GM12878 (cell line): ENCODE data around the gene BRICD5. TPM values are rescaled to one million over a fixed set of nuclear protein-coding genes. Genes with fewer than 3 reads are reported as not detected.

Source experiments
- BACH1 ChIP-seq: fragments of 450-650 bp; IDR thresholded peaks from 2 replicates; pipeline ENCODE4 v1.6.1; 2017; ENCODE audit warnings: mild to moderate bottlenecking, borderline replicate concordance
- BCLAF1 ChIP-seq: fragments of 450-650 bp; IDR thresholded peaks from 2 replicates; pipeline ENCODE4 v1.6.1; 2017; ENCODE audit warnings: antibody characterized with exemption, mild to moderate bottlenecking, moderate library complexity
- CEBPB ChIP-seq, 2 experiments: fragments of 150-350 bp in 1 of 2; IDR thresholded peaks; 2 replicates each; pipeline ENCODE4 v1.6.1; 2012 to 2014; ENCODE audit warnings: low read depth in 2 of 2, low read length in 2 of 2, borderline replicate concordance in 1 of 2, inconsistent platforms in 1 of 2
- E2F8 ChIP-seq: fragments of 450-650 bp; IDR thresholded peaks from 2 replicates; pipeline ENCODE4 v1.6.1; 2018; ENCODE audit warnings: mild to moderate bottlenecking, low read depth, moderate library complexity; ENCODE audit not compliant: partially characterized antibody
- ESRRA ChIP-seq: IDR thresholded peaks from 2 replicates; pipeline ENCODE4 v1.6.1; 2012; ENCODE audit warnings: mild to moderate bottlenecking, low read length, improper control_type of control experiment
- FOXM1 ChIP-seq: IDR thresholded peaks from 2 replicates; pipeline ENCODE4 v1.6.1; 2012; ENCODE audit warnings: low read depth, mild to moderate bottlenecking, inconsistent platforms, low read length, moderate library complexity
- LARP7 ChIP-seq: fragments of 450-650 bp; IDR thresholded peaks from 2 replicates; pipeline ENCODE4 v1.6.1; 2017; ENCODE audit warnings: mild to moderate bottlenecking
- NR2F1 ChIP-seq: fragments of 450-650 bp; conservative IDR thresholded peaks from 2 replicates; pipeline ENCODE4 v1.6.1; 2017; ENCODE audit warnings: mild to moderate bottlenecking
- PKNOX1 ChIP-seq: fragments of 450-650 bp; IDR thresholded peaks from 2 replicates; pipeline ENCODE4 v1.6.1; 2016; ENCODE audit warnings: mild to moderate bottlenecking
- POU2F2 ChIP-seq: IDR thresholded peaks from 3 replicates; pipeline ENCODE4 v1.6.1; 2011; ENCODE audit warnings: low read depth, mild to moderate bottlenecking, low read length, borderline replicate concordance
- RCOR1 ChIP-seq: conservative IDR thresholded peaks from 2 replicates; pipeline ENCODE4 v1.6.1; 2012; ENCODE audit warnings: low read depth, low read length, improper control_type of control experiment
- SP1 ChIP-seq: IDR thresholded peaks from one replicate; pipeline ENCODE4 v1.6.1; 2011; ENCODE audit warnings: low read depth, low read length
- TARDBP ChIP-seq: IDR thresholded peaks from 2 replicates; pipeline ENCODE4 v1.6.1; 2016; ENCODE audit warnings: borderline replicate concordance
- TCF7 ChIP-seq: IDR thresholded peaks from 2 replicates; pipeline ENCODE4 v1.6.1; 2014; ENCODE audit warnings: antibody characterized with exemption, borderline replicate concordance
- USF2 ChIP-seq: IDR thresholded peaks from 2 replicates; pipeline ENCODE4 v1.6.1; 2011; ENCODE audit warnings: low read depth, low read length, improper control_type of control experiment, borderline replicate concordance
- ZNF24 ChIP-seq: fragments of 450-650 bp; IDR thresholded peaks from 2 replicates; pipeline ENCODE4 v1.6.1; 2017; ENCODE audit warnings: antibody characterized with exemption, mild to moderate bottlenecking
- ZNF274 ChIP-seq: IDR thresholded peaks from one replicate; pipeline ENCODE4 v1.8.0; 2011; ENCODE audit not compliant: insufficient read length, insufficient read depth
- ZNF592 ChIP-seq: fragments of 450-650 bp; IDR thresholded peaks from 2 replicates; pipeline ENCODE4 v1.6.1; 2017; ENCODE audit warnings: mild to moderate bottlenecking, moderate library complexity
- polyA plus RNA-seq, 11 experiments: library from polyadenylated mRNA; depleted of rRNA in 4 of 11; unstranded in 6 of 11; stranded (reverse) in 5 of 11; fragments of >200 nt; fragmentation: Nextera tagmentation in 4 of 11; fragmentation: Illumina TruSeq in 1 of 11; extraction: Ambion mirVana in 4 of 11; extraction: Trizol in 1 of 11; gene quantifications; 1 replicate in 1 of 11; 2 replicates in 10 of 11; pipeline versions ENCODE4 v1.2.1 to v1.2.3, GENCODE V29; 2011 to 2016; ENCODE audit warnings: inconsistent platforms in 2 of 11, missing spikeins in 2 of 11, low read depth in 1 of 11
- total RNA-seq, 4 experiments: library from RNA; depleted of rRNA in 3 of 4; stranded (reverse); fragments of >200 nt in 3 of 4; fragmentation: Illumina TruSeq in 1 of 4; extraction: Trizol in 1 of 4; gene quantifications; 2 replicates each; pipeline versions ENCODE4 v1.2.1 to v1.2.3, GENCODE V29; 2013 to 2021

BRICD5 gene
- total and polyA plus RNA-seq, 10 of the 15 experiments (the other 5 are each of a cell fraction or from before 2014, with no cell fraction given), result 0.58 to 11.6 (median 1.5) TPM; not detected in 1

- no peak; the same call in 1 of the 2 replicates for TF ChIP-seq USF2
- no peak; the same call in 1 of the 2 replicates for TF ChIP-seq ESRRA
- TF ChIP-seq ZNF274, result no peak
- TF ChIP-seq BCLAF1, result peak; percentile 87
- TF ChIP-seq LARP7, result peak; percentile 82
- peak; percentile 29 for TF ChIP-seq SP1
- TF ChIP-seq FOXM1, result no peak
- TF ChIP-seq TCF7, result no peak
- TF ChIP-seq TARDBP, result peak; percentile 50; the same call in 1 of the 2 replicates
- no peak for TF ChIP-seq RCOR1
- TF ChIP-seq ZNF592, result no peak
- TF ChIP-seq POU2F2, result peak; percentile 62
- no peak for TF ChIP-seq ZNF24
- peak; percentile 93 for TF ChIP-seq NR2F1
- peak; percentile 96 for TF ChIP-seq BACH1
- no peak for TF ChIP-seq PKNOX1
- no peak for TF ChIP-seq E2F8
- no peak for TF ChIP-seq CEBPB (IDR thresholded peaks at IDR 0.05; ENCODE audit: borderline replicate concordance in 1 of 2, low read depth in 2 of 2, low read length in 2 of 2)
These were observed 5.3 kb downstream of the BRICD5 start, which contains the start of gene MLST8 (continued) for GRCh38 chr16:2205104-2205966.
